Measurements from ENCODE around the gene CTXN3. TPM values are rescaled to one million over a fixed set of nuclear protein-coding genes. Genes with fewer than 3 reads are reported as not detected.

Gene CTXN3
- total and polyA plus RNA-seq, 10 of the 15 experiments (the other 5 are each of a cell fraction or from before 2014, with no cell fraction given): not detected

GRCh38 chr5:127645300-127645726 lies 3.6 kb upstream of the CTXN3 start:
- no peak overlapping the region for H3K9ac ChIP-seq (ENCODE audit: control insufficient read depth, insufficient read depth, low read length)
- CTCF ChIA-PET: interaction anchor here (0.9 to 2.1 kb wide), 6 partner anchors 11 to 72 kb away, joined by 3 to 10 read pairs (median 4); no protein-coding TSS in a partner anchor
- no peak for ATAC-seq
- no peaks in the 10 kb centered on the region for H3K36me3 ChIP-seq (ENCODE audit: control insufficient read depth in 2 of 2, insufficient read depth in 2 of 2, low read length in 1 of 2)
- no peak overlapping the region for H3K4me3 ChIP-seq
- H3K27me3 ChIP-seq (replicated peaks in 1 of 2; ENCODE audit: control insufficient read depth in 2 of 2, insufficient read depth in 2 of 2, low read length in 1 of 2): no peaks in the 10 kb centered on the region
- no peak overlapping the region for H2AFZ ChIP-seq (ENCODE audit: control insufficient read depth, low read depth, low read length)
- POLR2A ChIA-PET: no interaction called here
- no peak for DNase-seq (ENCODE audit: low read depth, low spot score)
- WGBS (ENCODE audit: insufficient coverage, insufficient replicate concordance, low lambda C conversion rate, missing lambda C conversion rate): 0% methylated on average over 2 of the region's 2 CpGs
- intact Hi-C loops (cut with micrococcal nuclease; ENCODE audit: unreplicated experiment) (no loop called here), in situ Hi-C loops (cut with MboI) (no loop called here)
- no peak overlapping the region for H3K4me2 ChIP-seq (ENCODE audit: control insufficient read depth, insufficient read depth)
- H3K27ac ChIP-seq (ENCODE audit: control insufficient read depth, insufficient read depth): no peak overlapping the region
- no peak for FAIRE-seq
- no peaks in the 10 kb centered on the region for H3K9me3 ChIP-seq (replicated peaks; ENCODE audit: control insufficient read depth, insufficient read depth, low read length)
- BruUV-seq (replicated peaks): no TSS peak
- no peaks in the 10 kb centered on the region for H3K79me2 ChIP-seq (ENCODE audit: control insufficient read depth, insufficient read depth, low read length)
- TF ChIP-seq TBL1XR1 (IDR thresholded peaks at IDR 0.05; ENCODE audit: low read depth, low read length) (no peak), IRF4 (IDR thresholded peaks at IDR 0.05; ENCODE audit: low read depth, low read length) (no peak), HDAC6 (IDR thresholded peaks at IDR 0.05; ENCODE audit: unreplicated experiment) (no peak), ZBTB40 (IDR thresholded peaks at IDR 0.05; ENCODE audit: borderline replicate concordance) (no peak), ZNF217 (IDR thresholded peaks at IDR 0.05) (no peak)
- no peaks in the 10 kb centered on the region for H4K20me1 ChIP-seq (ENCODE audit: control insufficient read depth, insufficient read depth)
- no peaks in the 10 kb centered on the region for H3K4me1 ChIP-seq (ENCODE audit: control insufficient read depth, insufficient read depth, low read length)
- SMC1A ChIA-PET (ENCODE audit: uncharacterized antibody, unreplicated experiment): interaction anchor here (0.8 to 3.2 kb wide), 10 partner anchors 10 to 188 kb away, joined by 3 to 8 read pairs (median 4); no protein-coding TSS in a partner anchor
- RAD21 ChIA-PET (ENCODE audit: unreplicated experiment): interaction anchor here (0.9 to 1.2 kb wide), 3 partner anchors 11 to 58 kb away, joined by 3 read pairs; no protein-coding TSS in a partner anchor
